SU-DHL-6 (cell line): ENCODE data around the gene RHBG.

Experiments
- H2AFZ ChIP-seq: fragments of 200-600 bp; sonication (generic); 2 replicates; pipeline ENCODE4 v1.6.1; 2014; ENCODE audit warnings: low read depth, mild to moderate bottlenecking, moderate library complexity, mixed read lengths, antibody characterized with exemption, low read length; ENCODE audit not compliant: severe bottlenecking
- H3F3A ChIP-seq: fragments of 200-600 bp; shearing (Covaris generic); 2 replicates; pipeline ENCODE4 v1.6.0; 2016; ENCODE audit warnings: antibody characterized with exemption, mild to moderate bottlenecking; ENCODE audit not compliant: insufficient read depth
- H3K27ac ChIP-seq: fragments of 200-600 bp; sonication (generic); 2 replicates; pipeline ENCODE4 v1.5.1; 2016; ENCODE audit warnings: low read depth, mild to moderate bottlenecking, low read length, moderate library complexity, mixed read lengths
- H3K27me3 ChIP-seq: fragments of 200-600 bp; sonication (generic), shearing (Covaris generic); 2 replicates; pipeline ENCODE4 v1.6.0; 2014; ENCODE audit warnings: mild to moderate bottlenecking, low read length
- H3K36me3 ChIP-seq: fragments of 200-600 bp; sonication (generic); 2 replicates; pipeline ENCODE4 v1.6.1; 2014; ENCODE audit warnings: mild to moderate bottlenecking, low read length, mixed read lengths
- H3K4me2 ChIP-seq: fragments of 300-600, 200-600 bp; shearing (Covaris generic), sonication (generic); 2 replicates; pipeline ENCODE4 v1.6.0; 2014; ENCODE audit warnings: low read length, low read depth, mild to moderate bottlenecking; ENCODE audit not compliant: poor library complexity, severe bottlenecking
- H3K4me3 ChIP-seq: fragments of 200-600 bp; sonication (generic); 2 replicates; pipeline ENCODE4 v1.5.1; 2014; ENCODE audit warnings: antibody characterized with exemption, low read length, mild to moderate bottlenecking, mixed read lengths; ENCODE audit not compliant: insufficient read depth, poor library complexity, severe bottlenecking
- H3K79me2 ChIP-seq: fragments of 200-600 bp; sonication (generic); 2 replicates; pipeline ENCODE4 v1.6.1; 2014; ENCODE audit warnings: mild to moderate bottlenecking, low read length, moderate library complexity; ENCODE audit not compliant: insufficient read depth
- H3K9ac ChIP-seq: fragments of 200-600 bp; sonication (generic); 2 replicates; pipeline ENCODE4 v1.7.0; 2014; ENCODE audit warnings: mild to moderate bottlenecking, low read length
- H3K9me2 ChIP-seq: fragments of 200-600 bp; sonication (generic); replicated peaks from 2 replicates; pipeline ENCODE4 v1.6.1; 2014; ENCODE audit warnings: low read length; ENCODE audit not compliant: insufficient read depth
- H3K9me3 ChIP-seq: fragments of 200-600 bp; sonication (generic); 2 replicates; pipeline ENCODE4 v1.6.1; 2014; ENCODE audit warnings: low read length, mixed read lengths; ENCODE audit not compliant: insufficient read depth
- H4K20me1 ChIP-seq: fragments of 200-600 bp; sonication (generic); 2 replicates; pipeline ENCODE4 v1.6.1; 2014; ENCODE audit warnings: low read depth, mild to moderate bottlenecking, antibody characterized with exemption, low read length, moderate library complexity, mixed read lengths
- CTCF ChIP-seq: fragments of 200-600 bp; sonication (generic); IDR thresholded peaks from one replicate; pipeline ENCODE4 v1.5.1; 2017; ENCODE audit warnings: antibody characterized with exemption, mild to moderate bottlenecking, low read length, moderate library complexity; ENCODE audit not compliant: insufficient read depth, poor library complexity, severe bottlenecking
- EZH2phosphoT487 ChIP-seq: fragments of 200-600 bp; sonication (generic), shearing (Covaris generic); conservative IDR thresholded peaks from 2 replicates; pipeline ENCODE4 v1.6.1; 2018; ENCODE audit warnings: mild to moderate bottlenecking, antibody characterized with exemption, low read length, moderate library complexity, mixed read lengths

The RHBG gene

GRCh38 chr1:156433032-156433431, 64.0 kb downstream of the RHBG start:
- Histone ChIP-seq H4K20me1 (no peaks in the 10 kb centered on the region), H3F3A (no peaks in the 10 kb centered on the region), H3K79me2 (no peaks in the 10 kb centered on the region), H3K27ac (no peak overlapping the region), H3K36me3 (no peaks in the 10 kb centered on the region), H3K9ac (no peak overlapping the region), H2AFZ (no peak overlapping the region), H3K27me3 (no peaks in the 10 kb centered on the region), H3K4me3 (no peak overlapping the region), H3K4me2 (no peak overlapping the region), H3K9me3 (no peaks in the 10 kb centered on the region), H3K9me2 (no peaks in the 10 kb centered on the region)
- no peak for TF ChIP-seq EZH2phosphoT487
- no peak for TF ChIP-seq CTCF

GRCh38 chr1:156433602-156434001, 64.6 kb downstream of the RHBG start:
- H3K27me3 ChIP-seq, result no peaks in the 10 kb centered on the region
- no peak overlapping the region for H3K4me2 ChIP-seq
- H3K27ac ChIP-seq, result no peak overlapping the region
- no peak overlapping the region for H3K4me3 ChIP-seq
- H3K36me3 ChIP-seq, result no peaks in the 10 kb centered on the region
- H3K9me3 ChIP-seq, result no peaks in the 10 kb centered on the region
- no peaks in the 10 kb centered on the region for H4K20me1 ChIP-seq
- no peak for TF ChIP-seq CTCF
- no peak for TF ChIP-seq EZH2phosphoT487
- no peaks in the 10 kb centered on the region for H3K9me2 ChIP-seq
- no peak overlapping the region for H2AFZ ChIP-seq
- H3K79me2 ChIP-seq, result no peaks in the 10 kb centered on the region
- no peaks in the 10 kb centered on the region for H3F3A ChIP-seq
- H3K9ac ChIP-seq, result no peak overlapping the region
